Posterior vena cava (tissue), 2 donors: ENCODE data around the gene DCT. TPM values are rescaled to one million over a fixed set of nuclear protein-coding genes. Genes with fewer than 3 reads are reported as not detected.

Experiments used
- DNase-seq: peaks from one replicate; pipeline ENCODE4 v3.0.0-alpha.2; 2020; ENCODE audit warnings: low spot score
- intact Hi-C, 2 donors: fragments of 100-400 bp; cut with DNase I; formaldehyde crosslinking; loops; one replicate each; pipeline versions ENCODE4 v1.14.1 to v1.14.2; 2022 to 2023
- total RNA-seq, 2 donors: library from RNA; stranded (reverse); fragmentation: NEBNext Ultra II Directional; extraction: Animal tissue kit (Norgen Biotek cat#: 25700); gene quantifications; one replicate each; pipeline ENCODE4 v1.2.1, GENCODE V29; 2021
- donor health status: DM: yes; HTN: yes; CAD: no.
- donor health status: DM: yes; HTN: yes; CAD: no.

The DCT gene
- total RNA-seq, 2 donors from 2014 or later: 0.19 to 0.32 TPM

- intact Hi-C loops: no loop called here
Observed at GRCh38 chr13:94462670-94463069, 16.8 kb downstream of the DCT start.

GRCh38 chr13:94459116-94459515, 20.4 kb downstream of the DCT start:
- intact Hi-C loops: no loop called here
- DNase-seq: no peak

More at GRCh38 chr13:94462670-94463069, 16.8 kb downstream of the DCT start:
- no peak for DNase-seq

- intact Hi-C loops: no loop called here
- DNase-seq: no peak
Observed at GRCh38 chr13:94455414-94455813, 24.1 kb downstream of the DCT start.

GRCh38 chr13:94454906-94455305, 24.6 kb downstream of the DCT start:
- no peak for DNase-seq
- intact Hi-C loops: no loop called here

GRCh38 chr13:94454334-94454733, 25.1 kb downstream of the DCT start:
- no peak for DNase-seq
- intact Hi-C loops: no loop called here

GRCh38 chr13:94444826-94445225, 34.7 kb downstream of the DCT start:
- intact Hi-C loops: no loop called here
- DNase-seq: no peak

GRCh38 chr13:94435604-94436226, 43.8 kb downstream of the DCT start:
- intact Hi-C loops: loop anchor here in 1 of 2 donors (5.0 kb wide), 1 partner anchor 187 kb away; no protein-coding TSS in a partner anchor
- DNase-seq: no peak

GRCh38 chr13:94433055-94433961, 46.2 kb downstream of the DCT start:
- intact Hi-C loops: loop anchor here in 1 of 2 donors (5.0 kb wide), 1 partner anchor 184 kb away; no protein-coding TSS in a partner anchor
- no peak for DNase-seq

GRCh38 chr13:94431987-94432386, 47.5 kb downstream of the DCT start:
- intact Hi-C loops: loop anchor here in 1 of 2 donors (5.0 kb wide), 1 partner anchor 185 kb away; no protein-coding TSS in a partner anchor

GRCh38 chr13:94431574-94431973, 47.9 kb downstream of the DCT start:
- DNase-seq: no peak
- intact Hi-C loops: loop anchor here in 1 of 2 donors (5.0 kb wide), 1 partner anchor 186 kb away; no protein-coding TSS in a partner anchor

More at GRCh38 chr13:94431987-94432386, 47.5 kb downstream of the DCT start:
- DNase-seq: no peak

- no peak for DNase-seq
- intact Hi-C loops: no loop called here
Observed at GRCh38 chr13:94427313-94427953, 52.0 kb downstream of the DCT start.

GRCh38 chr13:94419925-94420305, 59.6 kb downstream of the DCT start:
- no peak for DNase-seq
- intact Hi-C loops: no loop called here

GRCh38 chr13:94419304-94419924, 60.1 kb downstream of the DCT start:
- DNase-seq: no peak
- intact Hi-C loops: no loop called here

- DNase-seq: no peak
- intact Hi-C loops: no loop called here
Observed at GRCh38 chr13:94417294-94417693, 62.2 kb downstream of the DCT start.

GRCh38 chr13:94416454-94417080, 62.9 kb downstream of the DCT start:
- intact Hi-C loops: no loop called here
- DNase-seq: no peak

- intact Hi-C loops: no loop called here
Observed at GRCh38 chr13:94415500-94416237, 63.8 kb downstream of the DCT start.

GRCh38 chr13:94414708-94415107, 64.8 kb downstream of the DCT start:
- intact Hi-C loops: no loop called here
- no peak for DNase-seq

More at GRCh38 chr13:94415500-94416237, 63.8 kb downstream of the DCT start:
- no peak for DNase-seq

- intact Hi-C loops: no loop called here
- no peak for DNase-seq
Observed at GRCh38 chr13:94414141-94414540, 65.3 kb downstream of the DCT start.
